HG03066 (cell line): ENCODE results near the gene ZMAT3.
"Not testable (repeated sequence)": the region's sequence is repeated elsewhere in the genome, so short reads cannot be mapped to it uniquely, and the experiment has no call there.

Experiments used
- ATAC-seq: cut with Tn5 transposase; IDR thresholded peaks from one replicate; pipeline ENCODE4 v1.9.1; 2021; ENCODE audit warnings: low read depth; ENCODE audit not compliant: unreplicated experiment

ZMAT3 gene, protein sequence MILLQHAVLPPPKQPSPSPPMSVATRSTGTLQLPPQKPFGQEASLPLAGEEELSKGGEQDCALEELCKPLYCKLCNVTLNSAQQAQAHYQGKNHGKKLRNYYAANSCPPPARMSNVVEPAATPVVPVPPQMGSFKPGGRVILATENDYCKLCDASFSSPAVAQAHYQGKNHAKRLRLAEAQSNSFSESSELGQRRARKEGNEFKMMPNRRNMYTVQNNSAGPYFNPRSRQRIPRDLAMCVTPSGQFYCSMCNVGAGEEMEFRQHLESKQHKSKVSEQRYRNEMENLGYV

DNA sequence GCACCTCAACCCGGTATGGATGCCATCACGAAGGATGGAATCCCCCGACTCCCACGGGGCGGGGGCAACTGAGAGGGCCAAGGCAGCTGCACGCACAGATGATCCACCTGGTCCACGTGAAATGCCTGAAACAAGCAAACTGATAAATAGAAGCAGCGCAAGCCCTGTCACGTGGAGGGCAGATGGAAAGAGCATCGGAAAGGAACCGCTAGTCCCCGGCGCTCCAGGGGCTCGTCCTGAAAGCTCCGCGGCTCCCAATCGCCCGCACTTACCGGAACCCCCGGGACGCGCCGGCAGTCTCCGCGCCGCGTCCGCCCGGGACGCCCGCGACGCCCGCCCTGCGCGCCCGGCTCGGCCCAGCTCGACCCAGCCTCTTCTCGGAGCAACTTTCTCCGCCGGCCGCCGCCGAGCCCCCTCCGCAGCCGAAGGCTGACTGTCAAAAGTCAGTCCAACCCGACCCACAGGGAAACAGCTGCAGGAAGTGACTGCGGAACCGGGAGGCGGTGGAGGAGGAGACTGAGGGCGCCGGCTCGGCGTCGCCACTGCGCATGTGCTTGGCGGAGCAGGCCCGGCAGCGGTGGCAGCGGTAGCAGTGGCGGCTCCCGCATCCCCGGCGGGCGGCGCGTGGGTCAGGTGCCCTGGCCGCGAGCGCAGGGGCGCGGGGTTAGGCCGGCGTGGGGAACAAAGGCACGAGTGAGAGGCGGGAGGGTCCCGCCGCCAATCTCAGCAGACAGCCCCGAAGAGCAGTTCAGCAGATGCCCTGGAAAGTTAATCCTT lies at the start of gene ZMAT3:
Gene ZMAT3 (minus strand): TSS at position 487 of the 777 bp plus-strand sequence. CDS start 4,057 bp downstream, outside the sequence.
- ATAC-seq, result peak; percentile 59

DNA sequence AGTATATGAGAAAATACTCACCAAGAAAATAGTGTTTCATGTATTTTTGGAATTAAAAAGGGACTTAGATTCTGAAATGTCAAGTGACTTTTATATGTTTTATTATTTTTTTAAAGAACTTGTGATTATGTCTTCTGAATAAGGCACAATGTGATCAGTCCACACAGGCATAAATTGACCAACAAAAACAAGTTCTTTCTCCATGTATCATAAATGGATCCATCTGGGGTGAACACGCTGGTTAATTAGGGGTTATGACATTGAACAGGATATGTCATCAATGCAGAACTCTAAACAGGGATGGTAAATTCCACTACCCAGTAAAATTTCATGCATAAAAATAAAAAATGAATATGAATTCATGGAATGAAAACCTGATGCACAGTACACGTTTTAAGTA lies 45.2 kb upstream of the ZMAT3 start:
- no peak for ATAC-seq

DNA sequence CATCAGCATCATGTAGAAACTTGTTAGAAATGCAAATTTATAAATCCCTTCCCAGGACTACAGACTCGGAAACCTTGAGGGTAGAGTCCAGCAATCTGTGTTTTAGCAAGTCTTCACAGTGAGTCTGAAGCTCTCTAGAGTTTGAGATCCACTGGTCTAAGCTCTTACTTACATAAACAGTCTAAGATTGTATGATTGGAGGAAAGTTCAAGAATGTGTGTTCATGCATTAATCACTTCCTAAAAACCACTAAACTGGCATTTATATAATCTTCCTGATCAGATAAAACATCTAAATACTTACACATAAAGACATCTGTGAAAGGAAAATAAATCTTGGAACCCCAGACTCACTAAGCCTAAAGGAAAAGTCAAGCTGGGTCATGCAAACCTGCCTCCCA lies 43.8 kb upstream of the ZMAT3 start:
- ATAC-seq, result not testable (repeated sequence)

DNA sequence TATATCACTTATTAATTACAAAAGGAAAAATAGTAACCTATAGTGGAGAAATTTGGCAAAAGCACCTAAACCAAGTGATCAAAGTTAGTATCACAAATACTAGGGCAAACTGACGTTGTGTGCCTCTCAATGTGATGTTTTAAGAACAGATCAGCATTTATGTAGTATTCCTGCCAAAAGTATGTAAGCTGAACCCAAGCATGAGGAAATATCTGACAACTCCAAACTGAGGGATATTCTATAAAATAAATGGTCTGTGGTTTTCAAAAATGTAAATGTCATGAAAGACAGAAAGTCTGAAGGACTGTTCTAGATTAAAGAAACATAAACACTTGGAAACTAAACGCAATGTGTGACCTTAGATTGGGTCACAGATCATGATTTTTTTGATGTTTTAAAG lies 42.3 kb upstream of the ZMAT3 start:
- no peak for ATAC-seq

DNA sequence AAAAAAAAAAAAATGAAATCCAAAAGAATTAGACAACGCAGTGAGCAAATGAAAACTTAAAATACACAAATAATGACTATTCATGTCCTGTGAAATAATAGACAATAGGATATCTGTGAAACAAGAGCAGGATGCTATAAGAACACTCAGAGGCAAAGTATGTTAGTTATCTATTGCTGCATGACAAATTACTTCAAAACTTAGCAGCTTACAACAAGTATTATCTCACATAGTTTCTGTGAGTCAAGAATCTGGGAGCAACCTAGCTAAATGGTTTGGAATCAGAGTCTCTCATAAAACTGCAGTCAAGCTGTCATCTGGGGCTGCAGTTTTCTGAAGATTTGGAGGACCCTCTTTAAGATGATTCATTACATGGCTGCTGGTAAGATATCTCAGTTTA lies 36.5 kb upstream of the ZMAT3 start:
- ATAC-seq, result no peak

DNA sequence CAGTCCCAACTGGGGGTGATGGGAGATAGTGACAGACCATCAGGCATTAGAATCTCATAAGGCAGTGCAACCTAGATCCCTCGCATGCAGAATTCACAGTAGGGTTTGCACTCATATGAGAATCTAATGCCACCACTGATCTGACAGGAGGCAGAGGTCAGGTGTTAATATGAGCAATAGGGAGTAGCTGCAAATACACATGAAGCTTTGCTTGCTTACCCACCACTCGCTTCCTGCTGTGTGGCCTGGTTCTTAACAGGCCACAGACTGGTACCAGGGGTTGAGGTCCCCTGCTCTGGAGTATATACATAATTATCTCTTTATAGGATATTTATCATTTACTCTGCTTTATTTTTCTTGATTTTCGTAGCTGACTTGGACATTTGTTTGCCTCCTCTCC lies 36.0 kb upstream of the ZMAT3 start:
- no peak for ATAC-seq

DNA sequence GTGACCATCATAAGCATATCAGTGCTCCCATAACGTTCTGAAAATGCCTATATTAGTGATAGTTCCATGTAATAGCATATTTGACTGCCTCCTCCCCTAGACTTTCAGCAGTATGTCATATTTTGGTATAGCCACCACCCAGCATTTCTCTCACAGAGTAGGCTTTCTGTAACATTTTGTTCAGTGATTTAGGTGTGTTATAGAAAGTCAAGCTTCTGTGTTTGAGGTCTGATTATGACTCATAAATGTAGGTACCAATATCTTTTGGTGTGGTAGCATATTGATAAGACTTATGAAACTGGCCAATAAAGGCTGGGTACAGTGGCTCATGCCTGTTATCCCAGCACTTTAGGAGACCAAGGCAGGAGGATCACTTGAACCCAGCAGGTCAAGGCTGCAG lies 34.3 kb upstream of the ZMAT3 start:
- ATAC-seq, result no peak

DNA sequence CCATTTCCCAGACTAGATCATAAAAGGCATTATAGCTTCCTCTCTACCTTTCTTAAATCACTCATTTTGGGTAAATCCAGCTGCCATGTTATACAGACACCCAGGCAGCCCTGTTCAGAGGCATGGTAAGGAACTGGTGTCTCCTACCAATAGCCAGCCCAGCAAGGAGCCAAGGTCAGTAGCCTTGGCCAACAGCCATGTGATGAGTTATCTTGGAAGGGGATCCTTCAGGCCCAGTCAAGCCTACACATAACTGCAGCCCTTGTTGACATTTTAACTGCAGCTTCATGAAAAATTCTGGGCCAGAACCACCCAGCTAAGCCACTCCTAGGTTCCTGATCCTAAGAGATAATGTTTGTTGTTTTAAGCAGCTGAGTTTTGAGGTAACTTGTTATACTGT lies 29.0 kb upstream of the ZMAT3 start:
- no peak for ATAC-seq

DNA sequence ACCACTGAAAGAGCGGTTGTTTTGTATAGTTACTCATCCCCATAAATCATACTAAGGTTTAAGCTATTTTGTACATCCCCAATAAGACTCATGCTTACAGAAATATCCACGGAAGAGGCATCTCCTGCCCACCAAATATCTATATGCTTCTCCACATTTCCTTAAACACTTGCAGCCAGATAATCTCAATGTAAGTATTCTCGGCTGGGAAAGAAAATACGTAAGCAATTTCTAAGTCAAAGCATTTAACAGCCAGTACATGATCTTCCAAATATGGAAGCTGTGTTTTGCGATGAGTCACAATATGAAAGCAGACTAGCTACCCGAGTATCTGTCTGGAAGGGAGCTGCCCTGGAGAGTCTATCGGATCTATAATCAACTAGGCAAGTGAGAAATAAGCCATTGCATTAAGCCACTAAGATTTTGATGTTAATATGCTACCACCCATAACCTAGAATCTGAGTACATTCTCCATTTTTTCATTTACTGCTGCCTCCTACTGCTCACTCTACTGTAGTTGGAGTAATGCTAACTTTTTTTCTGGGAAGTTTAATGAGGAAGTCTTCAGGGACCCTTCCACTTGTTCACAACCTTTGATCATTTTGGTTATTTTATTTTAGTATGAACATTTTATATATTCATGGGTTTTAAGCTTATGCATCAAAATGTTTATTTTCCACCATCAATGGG lies 26.9 kb upstream of the ZMAT3 start:
- no peak for ATAC-seq

DNA sequence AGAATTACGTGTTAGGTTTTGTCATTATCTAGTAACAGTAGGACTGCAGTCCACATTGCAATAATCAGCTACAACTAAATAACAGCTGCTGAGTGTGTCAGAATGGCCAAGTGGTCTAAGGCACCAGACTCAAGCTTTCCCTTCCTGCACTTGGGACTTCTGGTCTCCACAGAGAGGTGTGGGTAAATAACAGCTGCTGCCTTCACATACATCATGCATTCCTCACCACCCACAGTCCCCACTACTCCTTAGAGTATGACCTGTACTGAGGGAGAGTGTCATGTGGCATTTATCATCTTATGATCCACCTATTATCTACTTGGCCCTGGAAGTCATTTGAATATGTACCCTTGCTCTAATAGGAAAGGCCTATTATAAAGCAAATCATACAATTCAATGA lies 22.2 kb upstream of the ZMAT3 start:
- ATAC-seq, result no peak

DNA sequence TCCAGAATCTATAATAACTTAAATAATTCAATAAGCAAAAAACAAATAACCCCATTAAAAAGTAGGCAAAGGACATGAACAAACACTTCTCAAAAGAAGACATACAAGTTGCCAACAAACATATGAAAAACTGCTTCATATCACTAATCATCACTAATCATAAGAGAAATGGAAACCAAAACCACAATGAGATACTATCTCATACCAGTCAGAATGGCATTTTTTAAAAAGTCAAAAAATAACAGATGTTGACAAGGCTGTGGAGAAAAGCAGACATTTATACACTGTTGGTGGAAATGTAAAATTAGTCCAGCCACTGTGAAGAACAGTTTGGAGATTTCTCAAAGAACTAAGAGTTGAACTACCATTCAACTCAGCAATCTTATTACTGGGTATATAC lies 19.5 kb upstream of the ZMAT3 start:
- ATAC-seq, result no peak

DNA sequence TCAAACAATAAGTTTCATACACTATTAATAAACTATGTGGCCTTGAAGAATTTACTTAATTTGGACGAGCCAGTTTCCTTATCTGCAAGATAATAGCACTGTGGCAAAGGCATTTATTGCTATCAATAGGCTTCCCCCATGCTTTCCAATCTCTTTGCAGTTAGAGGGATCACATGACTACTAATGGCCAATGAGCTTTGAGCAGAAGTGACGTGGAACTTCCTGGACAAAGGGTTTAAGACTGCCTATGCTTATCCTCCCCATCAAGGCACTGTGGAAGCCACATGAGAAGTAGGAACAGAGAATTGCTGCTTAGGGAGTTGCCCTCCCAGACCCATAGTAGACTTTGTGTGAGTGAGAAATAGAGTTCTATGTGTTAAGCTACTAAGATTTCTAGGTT lies 16.7 kb upstream of the ZMAT3 start:
- ATAC-seq, result no peak

DNA sequence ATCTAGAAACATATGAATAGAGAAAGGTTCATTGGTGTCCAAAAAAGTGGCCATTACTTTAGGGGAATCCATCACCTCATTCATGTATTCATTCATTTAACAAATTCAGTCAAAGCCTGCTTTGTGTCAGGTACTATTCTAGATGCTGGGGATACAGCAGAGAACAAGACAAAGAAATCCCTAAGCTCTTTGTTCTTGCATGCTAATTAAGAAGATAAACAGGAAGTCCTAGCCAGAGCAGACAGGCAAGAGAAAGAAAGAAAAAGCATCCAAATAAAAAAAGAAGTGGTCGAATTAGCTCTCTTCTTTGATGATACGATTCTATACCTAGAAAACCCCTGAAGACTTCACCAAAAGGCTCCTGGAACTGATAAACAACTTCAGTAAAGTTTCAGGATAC lies 12.4 kb upstream of the ZMAT3 start:
- ATAC-seq, result no peak

DNA sequence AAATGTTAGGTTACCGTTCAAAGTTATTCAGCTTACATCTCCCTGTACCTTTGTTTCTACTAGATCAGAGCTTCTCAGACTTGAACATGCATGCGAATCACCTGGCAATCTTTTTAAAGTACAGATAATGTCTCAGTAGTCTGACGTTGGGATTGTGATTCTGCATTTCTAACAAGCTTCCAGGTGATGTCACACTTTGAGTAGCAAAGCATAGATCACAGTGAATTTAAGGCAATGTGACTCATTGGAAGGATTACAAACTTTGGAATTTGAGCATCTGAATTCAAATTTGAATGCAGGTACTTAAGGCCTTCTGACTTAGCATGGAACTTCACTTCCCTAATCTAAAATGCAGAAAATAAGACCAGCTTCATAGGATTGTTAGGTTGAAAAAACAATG lies 10.8 kb upstream of the ZMAT3 start:
- ATAC-seq, result no peak

DNA sequence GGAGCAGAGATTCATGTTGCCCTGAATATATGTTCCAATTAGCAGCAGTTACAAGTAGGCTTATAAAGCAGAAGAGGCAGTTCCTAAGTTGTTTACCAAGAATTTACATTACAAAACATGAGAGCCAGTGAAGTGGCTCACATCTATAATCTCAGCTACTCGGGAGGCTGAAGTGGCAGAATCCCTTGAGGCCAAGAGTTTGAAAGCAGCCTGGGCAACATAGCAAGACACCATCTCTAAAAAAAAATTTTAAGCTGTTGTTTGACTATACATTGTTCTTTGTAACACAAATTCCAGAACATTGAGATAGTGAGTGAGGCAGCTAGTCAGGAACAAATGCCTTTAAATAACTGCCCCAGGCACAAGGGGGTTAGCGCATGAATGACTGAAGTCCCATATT lies 10.3 kb upstream of the ZMAT3 start:
- no peak for ATAC-seq

DNA sequence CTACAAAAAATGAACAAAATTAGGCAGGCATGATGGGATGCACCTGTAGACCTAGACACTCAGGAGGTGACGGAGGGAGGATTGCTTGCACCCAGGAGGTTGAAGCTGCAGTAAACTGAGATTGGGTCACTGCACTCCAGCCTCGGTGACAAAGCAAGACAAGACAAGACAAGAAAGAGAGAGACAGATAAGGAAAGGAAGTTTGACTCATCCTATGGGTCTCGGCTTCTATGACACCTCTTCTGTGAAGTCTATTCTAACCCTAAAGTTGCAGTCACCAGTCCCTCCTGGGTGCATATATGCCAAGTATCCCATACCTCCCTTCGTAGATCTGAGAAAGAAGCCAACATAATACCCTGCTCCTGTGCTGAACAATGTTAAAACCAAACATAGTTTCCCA lies 7.9 kb upstream of the ZMAT3 start:
- no peak for ATAC-seq

DNA sequence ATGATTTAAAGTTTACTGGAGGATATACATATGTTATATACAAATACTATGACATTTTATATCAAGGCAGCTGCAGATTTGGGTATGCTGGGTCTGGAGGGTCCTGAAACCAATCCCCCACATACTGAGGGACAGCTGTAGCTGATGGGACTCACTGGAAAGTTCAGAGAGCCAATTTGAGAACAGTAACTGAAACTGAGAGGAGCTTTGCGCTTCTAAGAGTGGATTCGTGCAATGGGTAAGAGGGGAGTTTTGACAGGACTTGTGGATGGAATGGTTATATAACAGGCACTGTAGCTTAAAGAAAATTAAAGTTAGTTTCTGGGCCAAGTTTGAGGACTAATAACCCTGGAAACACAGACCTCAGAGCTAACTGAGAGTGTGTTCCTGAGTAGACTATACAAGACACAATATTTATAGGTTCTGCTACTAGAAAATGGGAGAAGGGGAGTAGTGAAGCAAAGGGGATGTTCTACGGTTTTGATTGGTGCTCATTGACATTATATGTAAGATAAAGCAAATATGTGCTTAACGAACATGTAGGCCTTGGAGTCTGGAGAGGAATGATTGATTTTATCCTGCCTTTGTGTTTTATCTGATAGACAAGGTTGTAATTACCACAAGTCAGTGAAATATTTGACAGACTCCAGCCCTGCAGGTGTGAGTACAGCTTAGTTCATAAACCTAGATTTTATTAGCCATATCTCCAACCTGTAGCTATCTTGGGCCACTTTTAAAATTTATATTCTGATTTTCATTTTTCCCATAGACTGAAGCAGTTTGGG lies 4.8 kb upstream of the ZMAT3 start:
- ATAC-seq, result peak; percentile 27

DNA sequence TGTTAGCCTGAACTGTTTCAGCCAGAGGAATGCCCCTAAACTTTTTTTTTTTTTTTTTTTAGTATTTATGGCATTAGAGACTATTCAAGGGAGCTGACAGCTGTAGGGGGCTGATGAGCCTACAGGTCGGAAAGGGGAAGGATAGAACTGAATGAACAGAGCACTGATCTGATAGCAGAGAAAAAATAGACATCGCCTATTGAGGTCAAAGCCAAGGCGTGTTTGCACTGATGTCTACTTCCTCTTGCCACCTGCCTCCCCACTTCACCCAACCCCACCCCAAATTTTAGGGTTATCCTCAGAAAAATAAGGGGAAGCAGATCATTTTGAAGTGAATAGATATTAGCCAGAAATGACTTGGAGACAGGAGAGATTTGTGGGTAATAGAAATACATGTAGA lies 3.0 kb upstream of the ZMAT3 start:
- ATAC-seq, result no peak

DNA sequence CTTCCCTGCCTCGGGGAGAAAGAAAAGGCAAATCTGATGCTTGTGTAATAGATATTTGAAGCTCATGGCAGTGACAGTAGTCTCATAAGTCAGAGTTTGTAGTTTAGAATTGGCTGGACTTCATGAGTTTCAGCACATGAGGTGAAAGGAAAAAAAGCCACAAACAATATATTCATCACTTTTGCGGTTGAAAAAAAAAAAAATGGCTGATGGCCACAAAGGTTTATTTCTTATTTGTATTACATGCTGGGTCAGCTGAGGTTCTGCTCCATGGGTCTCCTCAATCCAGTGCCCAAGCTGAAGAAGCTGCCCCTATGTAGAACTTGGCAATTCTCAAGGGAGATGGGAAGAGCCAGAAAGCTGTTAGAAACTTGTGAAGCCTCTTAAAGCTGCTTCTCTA lies 2.2 kb upstream of the ZMAT3 start:
- ATAC-seq, result no peak

DNA sequence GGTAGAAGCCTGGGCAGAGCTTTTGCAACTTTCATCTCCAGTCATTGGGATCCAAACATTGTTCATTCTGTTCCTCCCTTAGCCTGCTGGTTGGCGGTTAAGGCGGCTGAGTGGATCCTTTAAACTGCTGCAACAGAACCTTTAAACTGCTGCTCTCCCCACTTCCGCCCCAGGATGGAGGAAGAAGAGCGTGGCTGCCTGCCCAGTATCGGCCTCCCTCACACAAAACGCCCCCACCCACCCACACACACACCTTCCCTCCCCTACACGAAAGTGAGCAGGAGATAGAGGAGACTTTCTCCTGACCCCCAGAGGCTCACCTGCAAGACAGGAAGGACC lies 460 bp upstream of the ZMAT3 start:
- ATAC-seq, result peak; percentile 38

DNA sequence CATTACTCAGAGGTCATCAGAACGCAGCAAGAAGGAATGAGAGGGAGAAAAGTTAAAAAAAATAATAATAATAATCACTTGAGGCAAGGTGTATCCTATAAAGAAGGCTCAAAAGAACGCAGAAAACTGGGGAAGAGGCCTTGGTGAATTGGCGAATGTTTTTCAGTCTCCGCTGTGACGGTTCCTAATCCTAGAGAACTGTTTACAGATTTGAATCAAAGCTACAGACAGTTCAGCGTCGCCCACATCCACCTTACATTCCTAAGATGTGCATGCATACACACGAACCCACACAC lies 634 bp downstream of the ZMAT3 start:
- ATAC-seq, result no peak
